CD4-positive, alpha-beta T cell treated with Interferon gamma for 1 hour (primary cell): ENCODE results near the gene MAP2K1.
"Not testable (repeated sequence)": the region's sequence is repeated elsewhere in the genome, so short reads cannot be mapped to it uniquely, and the experiment has no call there.

ENCODE experiments used
- DNase-seq: peaks from one replicate; pipeline ENCODE4 v3.0.0-alpha.2; 2020

Gene MAP2K1

DNA sequence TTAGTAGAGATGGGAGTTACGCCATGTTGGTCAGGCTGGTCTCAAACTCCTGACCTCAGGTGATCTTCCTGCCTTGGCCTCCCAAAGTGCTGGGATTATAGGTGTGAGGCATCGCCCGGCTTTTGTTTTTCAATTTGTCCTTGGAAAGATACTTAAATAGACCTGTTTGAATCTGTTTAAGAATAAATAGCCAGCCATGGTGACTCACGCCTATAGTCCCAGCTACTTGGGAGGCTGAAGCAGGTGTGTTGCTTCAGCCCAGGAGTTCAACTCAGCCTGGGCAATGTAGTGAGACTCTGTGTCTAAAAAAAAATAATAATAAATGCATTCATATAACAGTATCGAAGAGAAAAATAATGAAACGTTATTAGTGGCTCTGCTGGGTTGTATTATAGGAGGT lies 93.6 kb downstream of the MAP2K1 start:
- DNase-seq: no peak

DNA sequence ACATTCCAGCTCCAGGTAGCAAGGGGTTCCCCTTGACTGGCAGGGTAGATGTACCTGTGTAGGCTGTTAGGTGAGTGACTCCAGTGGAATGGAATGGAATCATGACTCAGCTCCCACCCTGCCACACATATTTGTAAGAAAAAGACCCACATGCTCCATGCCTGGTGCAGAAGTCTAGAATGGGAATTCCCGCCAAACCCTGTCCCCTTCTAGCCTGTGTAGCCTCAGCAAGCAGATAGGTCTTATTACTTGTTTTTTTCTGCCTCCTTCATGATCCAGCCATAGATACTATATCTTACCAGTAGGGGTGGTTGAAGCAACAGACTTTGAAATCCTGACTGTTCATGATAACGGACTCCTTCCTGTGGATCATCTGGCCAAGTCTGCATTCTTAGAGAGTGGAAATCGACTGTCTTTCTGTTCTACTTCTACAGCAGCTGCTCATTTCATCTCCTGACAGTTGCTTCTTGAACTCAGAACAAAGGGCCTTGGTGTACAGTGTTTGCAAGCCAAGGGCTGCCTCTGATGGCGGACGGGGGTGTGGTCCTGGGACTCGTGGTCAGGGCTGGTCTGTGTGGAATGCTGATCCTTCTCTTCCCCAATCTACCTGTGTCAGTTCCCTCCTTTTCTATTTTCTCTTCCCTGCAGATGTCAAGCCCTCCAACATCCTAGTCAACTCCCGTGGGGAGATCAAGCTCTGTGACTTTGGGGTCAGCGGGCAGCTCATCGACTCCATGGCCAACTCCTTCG lies 94.6 kb downstream of the MAP2K1 start:
- no peak for DNase-seq

DNA sequence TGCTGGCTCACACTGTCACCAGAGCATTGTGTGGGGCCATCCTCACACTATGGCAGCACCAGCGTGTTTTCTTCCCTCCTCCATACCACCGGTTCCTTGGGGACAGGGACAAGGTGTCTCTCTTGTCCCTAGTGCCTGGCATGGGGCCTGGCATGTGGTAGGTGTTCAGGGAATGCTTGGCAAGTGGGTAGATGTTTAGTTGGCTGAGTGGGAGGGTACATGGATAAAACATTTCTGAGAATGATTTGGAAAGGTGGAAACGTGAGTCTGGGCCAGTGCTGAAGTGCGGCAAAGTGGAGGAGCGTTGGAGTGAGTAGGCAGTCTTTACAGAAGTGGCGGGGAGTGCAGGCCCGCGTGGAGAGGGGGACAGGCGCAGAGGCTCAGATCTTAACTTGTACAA lies 95.8 kb downstream of the MAP2K1 start:
- DNase-seq: no peak

- no peak for DNase-seq
Observed at GRCh38 chr15:66483131-66483566, 96.4 kb downstream of the MAP2K1 start.

DNA sequence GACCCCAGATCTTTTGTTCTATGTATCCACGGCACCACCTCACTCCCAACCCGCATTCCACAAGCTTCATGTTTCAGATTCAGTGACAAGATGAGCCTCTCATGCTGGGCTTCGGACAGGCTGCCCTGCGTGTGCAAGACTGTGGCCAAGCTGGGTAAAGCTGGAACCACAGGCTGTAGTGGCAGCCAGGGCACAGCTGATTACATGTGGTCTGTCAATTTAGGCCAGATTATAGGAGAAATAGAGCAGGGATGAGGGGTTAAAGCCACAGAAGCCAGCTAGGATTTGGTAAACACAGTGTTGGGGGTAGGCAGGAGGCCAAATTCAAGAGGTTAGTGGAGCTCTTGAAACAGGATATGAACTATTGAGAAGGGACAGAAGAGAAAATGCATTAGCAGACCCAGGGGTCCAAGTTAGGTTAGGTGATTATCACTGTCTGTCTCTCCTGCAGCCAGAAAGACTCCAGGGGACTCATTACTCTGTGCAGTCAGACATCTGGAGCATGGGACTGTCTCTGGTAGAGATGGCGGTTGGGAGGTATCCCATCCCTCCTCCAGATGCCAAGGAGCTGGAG lies 97.9 kb downstream of the MAP2K1 start:
- DNase-seq: no peak

DNA sequence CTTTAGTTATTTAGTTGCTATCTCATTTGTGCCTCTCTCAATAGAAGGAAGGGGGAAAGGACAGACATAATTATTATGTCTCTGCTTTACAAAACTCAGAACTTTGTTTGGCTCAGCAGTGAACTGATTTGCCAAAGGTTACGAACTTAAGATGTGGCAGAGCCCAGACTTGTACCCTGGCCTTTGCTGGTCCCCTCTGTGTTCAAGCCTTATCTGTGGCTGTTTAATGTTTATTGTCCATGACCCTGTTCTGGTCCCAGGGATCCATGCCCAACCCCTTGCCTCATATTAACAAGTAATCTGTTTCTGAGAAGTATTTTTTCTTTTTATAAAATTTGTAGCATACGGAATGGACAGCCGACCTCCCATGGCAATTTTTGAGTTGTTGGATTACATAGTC lies 100.2 kb downstream of the MAP2K1 start:
- no peak for DNase-seq

GRCh38 chr15:66488525-66488924 lies 101.8 kb downstream of the MAP2K1 start:
- no peak for DNase-seq

DNA sequence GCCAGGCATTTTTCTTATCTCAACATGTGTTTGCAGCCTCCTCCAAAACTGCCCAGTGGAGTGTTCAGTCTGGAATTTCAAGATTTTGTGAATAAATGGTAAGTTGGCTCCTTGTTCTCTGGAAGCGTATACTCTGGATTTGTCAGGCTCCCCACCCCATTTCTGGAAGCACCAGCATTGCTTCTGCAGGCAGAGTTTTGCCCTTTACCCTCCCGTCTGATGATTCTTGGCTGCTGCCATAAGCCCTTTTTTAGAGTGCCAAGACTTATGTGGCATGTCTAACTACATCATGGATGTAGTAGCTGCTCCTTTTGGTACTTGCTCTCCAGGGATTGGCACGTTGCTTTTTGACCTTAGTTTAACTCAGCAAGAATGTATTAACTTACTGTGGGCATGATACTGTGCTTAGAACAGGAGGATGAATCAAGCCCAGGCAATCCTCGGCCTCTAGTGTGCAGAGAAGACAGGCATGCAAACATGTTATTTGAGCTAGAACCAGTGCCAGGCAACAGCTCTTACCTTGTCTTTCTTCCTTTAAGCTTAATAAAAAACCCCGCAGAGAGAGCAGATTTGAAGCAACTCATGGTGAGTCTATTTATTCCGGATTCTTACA lies 102.6 kb downstream of the MAP2K1 start:
- DNase-seq: no peak

GRCh38 chr15:66491846-66492245 lies 105.1 kb downstream of the MAP2K1 start:
- DNase-seq: no peak

- no peak for DNase-seq
Observed at GRCh38 chr15:66494262-66494661, 107.5 kb downstream of the MAP2K1 start.

- DNase-seq: peak; percentile 21
Observed at GRCh38 chr15:66496951-66497501, 110.3 kb downstream of the MAP2K1 start.

DNA sequence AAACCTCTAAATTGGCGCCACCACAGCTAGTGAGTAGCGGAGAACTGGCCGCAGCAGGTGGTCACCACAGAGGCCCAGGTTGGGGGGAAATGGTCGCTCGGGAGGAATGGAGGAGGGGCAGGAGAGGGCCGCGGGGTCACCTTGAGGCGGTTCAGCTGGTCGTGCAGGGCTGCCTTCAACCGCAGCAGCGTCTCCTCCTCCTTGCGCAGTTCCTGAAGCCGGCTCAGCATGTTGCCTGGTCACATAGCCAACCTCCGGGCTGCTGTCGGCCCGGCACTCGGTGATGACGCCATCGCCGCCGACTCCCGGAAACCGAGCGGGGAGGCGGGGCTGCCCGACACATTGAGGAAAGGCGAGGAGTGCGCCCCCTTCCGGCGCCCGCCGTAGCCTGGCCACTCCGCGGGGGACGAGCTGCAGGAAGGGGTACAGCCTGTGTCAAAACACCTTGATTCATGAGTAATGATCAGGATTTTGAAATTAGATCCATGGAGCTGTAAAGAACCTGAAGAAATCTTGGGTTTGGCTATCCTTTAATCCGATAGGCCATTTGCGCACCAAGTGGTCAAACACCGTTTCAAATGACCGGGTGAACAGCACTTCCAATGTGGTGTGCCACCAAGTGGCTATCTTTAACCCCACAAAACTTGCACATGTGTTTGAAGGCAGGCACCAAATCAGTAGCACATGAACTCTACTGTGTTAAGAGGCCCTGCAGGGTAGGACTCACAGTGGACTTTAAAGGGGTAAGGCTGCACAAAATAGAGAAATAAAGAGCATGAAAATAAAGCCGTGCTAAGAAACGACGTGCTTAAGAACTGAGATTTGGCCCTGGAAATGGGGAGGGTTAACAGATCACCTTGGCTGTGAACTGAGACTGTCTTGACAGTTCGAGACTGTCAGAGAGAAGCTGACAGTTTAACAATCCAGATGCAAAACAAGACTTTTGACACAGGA lies 111.1 kb downstream of the MAP2K1 start, which contains the start of gene SNAPC5:
Gene SNAPC5 (minus strand): TSS at position 261 of the 954 bp plus-strand sequence. CDS start 31 bp downstream, at position 230.
- peak; percentile 96 for DNase-seq

- DNase-seq: no peak
Observed at GRCh38 chr15:66498501-66499386, 112.0 kb downstream of the MAP2K1 start.

DNA sequence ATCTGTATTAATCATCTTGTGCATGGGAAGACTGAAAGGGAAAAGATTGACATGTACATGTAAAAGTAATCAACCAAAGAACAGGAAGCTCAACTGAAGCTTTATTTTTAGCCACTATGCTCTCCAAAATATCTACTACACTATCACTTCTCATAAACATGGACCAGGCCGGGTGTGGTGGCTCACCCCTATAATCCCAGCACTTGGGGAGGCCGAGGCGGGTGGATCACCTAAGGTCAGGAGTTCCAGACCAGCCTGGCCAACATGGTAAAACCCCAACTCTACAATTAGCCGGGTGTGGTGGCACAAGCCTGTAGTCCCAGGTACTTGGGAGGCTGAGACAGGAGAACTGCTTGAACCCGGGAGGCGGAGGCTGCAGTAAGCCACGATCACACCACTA lies 113.6 kb downstream of the MAP2K1 start:
- not testable (repeated sequence) for DNase-seq

DNA sequence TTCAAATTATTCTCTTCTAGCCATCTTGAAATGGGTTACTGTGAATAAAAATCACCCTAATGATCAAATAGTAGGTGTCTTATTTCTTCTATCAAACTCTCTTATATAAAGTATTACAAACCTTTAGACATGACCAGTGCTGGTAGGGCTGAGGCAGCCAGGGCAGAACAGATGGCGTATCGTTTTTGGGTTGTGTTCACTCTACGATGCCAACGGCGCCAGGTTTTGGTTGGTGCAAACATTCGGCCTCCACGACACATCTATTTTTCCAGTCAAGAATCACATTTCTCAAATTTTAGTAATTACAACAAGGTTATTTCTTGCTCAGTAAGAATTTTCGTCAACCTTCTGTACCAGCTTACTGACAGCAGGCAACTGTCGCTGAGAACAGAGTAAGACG lies 115.8 kb downstream of the MAP2K1 start:
- DNase-seq: no peak

DNA sequence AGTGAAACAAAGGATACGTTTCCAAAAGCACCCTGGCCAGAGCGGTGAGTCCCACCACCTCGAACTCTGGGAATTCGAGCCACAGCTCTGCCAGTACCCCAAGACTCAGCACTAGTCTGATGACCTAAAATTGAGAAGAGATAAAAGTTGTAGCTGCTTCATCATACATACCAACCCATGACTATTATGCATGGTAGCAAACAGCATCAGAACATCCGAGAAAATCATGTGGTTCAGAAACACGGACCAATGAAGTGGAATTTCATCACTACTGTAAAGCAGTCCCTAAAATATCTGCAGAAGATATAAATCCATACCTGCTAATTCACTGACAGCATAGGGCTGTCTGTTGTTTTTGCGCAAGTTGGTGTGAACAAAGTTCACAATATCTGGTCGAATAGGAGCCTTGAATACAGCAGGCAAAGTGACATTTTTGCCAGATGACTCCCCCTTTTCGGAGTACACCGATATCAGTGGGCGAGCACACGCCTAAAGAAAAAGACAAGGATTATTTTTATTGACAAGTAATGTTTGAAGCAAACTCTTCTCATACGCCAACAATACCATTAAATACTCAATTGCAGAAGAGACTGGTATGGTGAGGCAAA lies 116.4 kb downstream of the MAP2K1 start:
- not testable (repeated sequence) for DNase-seq

DNA sequence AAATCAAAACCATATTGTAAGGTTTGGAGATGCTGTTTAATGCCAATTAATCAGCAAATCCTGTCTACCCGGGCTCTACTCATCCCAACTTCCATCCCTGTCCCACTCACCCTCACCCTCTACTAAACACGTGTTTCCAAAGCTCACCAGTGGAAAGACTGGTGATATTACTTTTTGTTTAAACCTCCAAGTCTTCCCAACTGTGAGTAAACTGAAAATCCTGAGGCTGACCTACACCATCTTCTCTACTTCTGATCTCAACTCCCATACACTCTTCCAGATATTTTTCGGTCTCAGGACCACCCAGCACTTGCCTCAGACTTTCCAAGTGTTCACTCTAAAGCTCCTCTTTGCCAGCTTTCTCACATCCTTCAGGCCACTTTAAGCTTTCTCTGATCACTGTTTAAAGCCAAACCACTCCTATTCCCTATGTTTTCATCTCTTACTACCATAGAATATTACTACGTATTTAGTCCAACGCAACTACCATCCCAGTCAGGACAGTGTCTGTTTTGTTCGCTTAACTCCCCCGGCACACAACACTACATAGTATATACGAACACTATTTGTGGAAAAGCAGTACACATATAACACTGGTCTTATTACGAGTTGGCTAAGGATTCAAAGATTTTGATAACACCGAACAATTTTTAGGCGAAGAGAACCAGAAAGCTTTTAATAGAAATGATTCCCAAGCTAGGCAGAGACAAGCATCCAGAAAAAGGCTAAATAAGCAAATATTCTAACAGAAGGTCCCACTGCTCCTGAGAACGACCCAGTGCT lies 117.3 kb downstream of the MAP2K1 start:
- no peak for DNase-seq

GRCh38 chr15:66504563-66505429 lies 118.1 kb downstream of the MAP2K1 start, which contains the start of the genes RPL4 and ZWILCH:
TSS of gene RPL4 (minus strand) at chr15:66504855. CDS start at chr15:66504790, 65 bp downstream.
TSS of gene ZWILCH (plus strand) at chr15:66505326. CDS start at chr15:66505339, 13 bp downstream.
- DNase-seq: peak; percentile 84

- no peak for DNase-seq
Observed at GRCh38 chr15:66505430-66505811, 118.7 kb downstream of the MAP2K1 start.
